GM12865 (cell line): Measurements from ENCODE around the gene VEGFC.

Experiments used
- DNase-seq: peaks from one replicate; pipeline ENCODE4 v3.0.0; 2010; ENCODE audit warnings: low read depth
- H3K4me3 ChIP-seq: 2 replicates; pipeline ENCODE4 v1.5.1; 2011; ENCODE audit warnings: mild to moderate bottlenecking, low read depth, low read length, control low read depth
- CTCF ChIP-seq: IDR thresholded peaks from 2 replicates; pipeline ENCODE4 v1.5.1; 2011; ENCODE audit warnings: low read length, control low read depth, low read depth, inconsistent platforms; ENCODE audit not compliant: insufficient read depth; ENCODE audit errors: missing control alignments

VEGFC gene

GRCh38 chr4:176718881-176719280 lies 73.8 kb downstream of the VEGFC start:
- no peak for DNase-seq
- TF ChIP-seq CTCF: no peak
- no peak overlapping the region for H3K4me3 ChIP-seq

- DNase-seq: no peak
- TF ChIP-seq CTCF: no peak
- no peak overlapping the region for H3K4me3 ChIP-seq
Measured at GRCh38 chr4:176717237-176717636, 75.5 kb downstream of the VEGFC start.

GRCh38 chr4:176709417-176709816 lies 83.3 kb downstream of the VEGFC start:
- TF ChIP-seq CTCF: no peak
- H3K4me3 ChIP-seq: no peak overlapping the region
- no peak for DNase-seq

- no peak for TF ChIP-seq CTCF
- no peak for DNase-seq
- no peak overlapping the region for H3K4me3 ChIP-seq
Measured at GRCh38 chr4:176708771-176709311, 83.9 kb downstream of the VEGFC start.

- H3K4me3 ChIP-seq: no peak overlapping the region
- no peak for TF ChIP-seq CTCF
- DNase-seq: no peak
Measured at GRCh38 chr4:176690716-176691115, 102.0 kb downstream of the VEGFC start.

GRCh38 chr4:176680668-176681180 lies 112.0 kb downstream of the VEGFC start:
- no peak for TF ChIP-seq CTCF

GRCh38 chr4:176676901-176677300 lies 115.8 kb downstream of the VEGFC start:
- no peak for TF ChIP-seq CTCF
- H3K4me3 ChIP-seq: no peak overlapping the region
- no peak for DNase-seq

More at GRCh38 chr4:176680668-176681180, 112.0 kb downstream of the VEGFC start:
- no peak for DNase-seq
- H3K4me3 ChIP-seq: no peak overlapping the region
